ENCODE measurements around the gene RPS5. TPM values are rescaled to one million over a fixed set of nuclear protein-coding genes. Genes with fewer than 3 reads are reported as not detected.

The RPS5 gene
- total RNA-seq, 1 donor from 2014 or later = 673 TPM

Small RNAs within 50 kb of the gene (microRNA-seq; reads per million reads assigned to microRNA genes)
- not detected for gene MIR4754 (ENCODE audit: borderline number of aligned reads)

Other genes with a start within 250 kb of the RPS5 start
- 8.3 TPM for gene ZNF329, start 236.5 kb upstream of the RPS5 start, total RNA-seq
- gene ZNF274, start 204.2 kb upstream of the RPS5 start, total RNA-seq = 20.5 TPM
- 25.2 TPM for gene ZNF544, start 158.4 kb upstream of the RPS5 start, total RNA-seq
- gene ZNF8, start 108.3 kb upstream of the RPS5 start, total RNA-seq = 5.1 TPM
- 30.6 TPM for gene ERVK3-1, start 81.9 kb upstream of the RPS5 start, total RNA-seq
- gene ZSCAN22, start 60.3 kb upstream of the RPS5 start, total RNA-seq = 2.5 TPM
- gene A1BG, start 33.8 kb upstream of the RPS5 start, total RNA-seq = 8.4 TPM
- 0.19 TPM for gene ZNF497, start 24.5 kb upstream of the RPS5 start, total RNA-seq
- gene ZNF837, start 6.2 kb upstream of the RPS5 start, total RNA-seq = 0.48 TPM
- gene RNF225, start 8.4 kb downstream of the RPS5 start, total RNA-seq = not detected
- gene ZNF584, start 21.4 kb downstream of the RPS5 start, total RNA-seq = 15.4 TPM
- 4.0 TPM for gene ZNF132, start 52.9 kb downstream of the RPS5 start, total RNA-seq
- gene ZNF324B, start 64.4 kb downstream of the RPS5 start, total RNA-seq = 5.2 TPM
- gene ZNF324, start 79.8 kb downstream of the RPS5 start, total RNA-seq = 6.7 TPM
- gene ZNF446, start 89.1 kb downstream of the RPS5 start, total RNA-seq = 5.6 TPM
- gene SLC27A5, start 124.7 kb downstream of the RPS5 start, total RNA-seq = 6.5 TPM
- 11.8 TPM for gene ZBTB45, start 132.5 kb downstream of the RPS5 start, total RNA-seq
- gene TRIM28, start 156.8 kb downstream of the RPS5 start, total RNA-seq = 185 TPM
- gene CHMP2A, start 167.8 kb downstream of the RPS5 start, total RNA-seq = 116 TPM
- gene UBE2M, start 171.3 kb downstream of the RPS5 start, total RNA-seq = 69.4 TPM
- 16.2 TPM for gene MZF1, start 186.1 kb downstream of the RPS5 start, total RNA-seq

Data from mesenteric fat pad (tissue), 1 donor.